SKM-1 treated with dmso at 0.1 percent for 144 hours (cell line): ENCODE results near the gene DENND6B.
"Not testable (repeated sequence)": the region's sequence is repeated elsewhere in the genome, so short reads cannot be mapped to it uniquely, and the experiment has no call there.

Experiments
- DNase-seq: peaks from one replicate; lab custom pipeline; 2025; ENCODE audit not compliant: unreplicated experiment; lab: John Stamatoyannopoulos, UW

The DENND6B gene

DNA sequence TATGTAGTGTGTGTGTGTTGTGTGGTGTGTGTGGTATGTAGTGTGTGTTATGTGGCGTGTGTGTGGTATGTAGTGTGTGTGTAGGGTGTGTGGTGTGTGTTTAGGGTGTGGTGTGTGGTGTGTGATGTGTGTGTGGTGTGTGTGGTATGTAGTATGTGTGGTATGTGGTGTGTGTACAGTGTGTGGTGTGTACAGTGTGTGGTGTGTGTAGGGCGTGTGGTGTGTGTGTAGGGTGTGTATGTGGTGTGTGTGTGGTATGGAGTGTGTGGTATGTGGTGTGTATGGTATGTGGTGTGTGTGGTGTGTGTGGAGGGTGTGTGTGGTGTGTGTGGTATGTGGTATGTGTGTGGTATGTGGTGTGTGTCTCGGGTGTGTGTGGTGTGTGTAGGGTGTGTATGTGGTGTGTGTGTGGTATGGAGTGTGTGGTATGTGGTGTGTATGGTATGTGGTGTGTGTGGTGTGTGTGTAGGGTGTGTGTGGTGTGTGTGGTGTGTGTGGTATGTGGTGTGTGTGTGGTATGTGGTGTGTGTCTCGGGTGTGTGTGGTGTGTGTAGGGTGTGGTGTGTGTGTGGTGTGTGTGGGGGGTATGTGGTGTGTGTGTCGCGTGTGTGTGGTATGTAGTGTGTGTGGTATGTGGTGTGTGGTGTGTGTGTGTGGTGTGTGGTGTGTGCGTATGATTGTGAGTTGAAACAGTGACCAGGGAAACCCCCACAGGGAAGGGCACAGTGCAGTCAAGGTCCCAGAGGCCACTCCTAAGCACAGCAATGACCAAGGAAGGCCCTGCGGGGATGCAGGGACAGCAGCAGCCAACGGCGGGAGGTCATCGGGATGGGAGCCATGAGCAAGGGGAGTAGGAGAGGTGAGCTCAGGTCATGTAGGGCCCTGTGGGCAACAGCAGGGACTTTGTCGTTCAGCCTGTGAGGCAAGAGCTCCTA, 13.4 kb upstream of the DENND6B start:
- no peak for DNase-seq

DNA sequence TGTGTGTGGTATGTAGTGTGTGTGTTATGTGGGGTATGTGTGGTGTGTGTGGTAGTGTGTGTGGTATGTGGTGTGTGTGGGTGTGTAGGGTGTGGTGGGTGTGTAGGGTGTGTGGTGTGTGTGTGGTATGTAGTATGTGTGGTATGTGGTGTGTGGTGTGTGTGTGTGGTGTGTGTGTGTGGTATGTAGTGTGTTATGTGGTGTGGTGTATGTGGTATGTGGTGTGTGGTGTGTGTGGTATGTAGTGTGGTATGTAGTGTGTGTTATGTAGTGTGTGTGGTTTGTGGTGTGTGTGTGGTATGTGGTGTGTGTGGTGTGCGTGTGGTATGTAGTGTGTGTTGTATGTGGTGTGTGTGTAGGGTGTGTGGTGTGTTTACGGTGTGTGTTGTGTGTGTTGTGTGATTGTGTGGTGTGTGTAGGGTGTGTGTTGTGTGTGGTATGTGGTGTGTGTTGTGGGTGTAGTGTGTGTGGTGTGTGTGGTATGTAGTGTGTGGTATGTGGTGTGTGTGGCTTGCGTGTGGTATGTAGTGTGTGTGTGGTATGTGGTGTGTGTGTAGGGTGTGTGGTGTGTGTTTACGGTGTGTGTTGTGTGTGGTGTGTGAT, 12.1 kb upstream of the DENND6B start:
- no peak for DNase-seq

DNA sequence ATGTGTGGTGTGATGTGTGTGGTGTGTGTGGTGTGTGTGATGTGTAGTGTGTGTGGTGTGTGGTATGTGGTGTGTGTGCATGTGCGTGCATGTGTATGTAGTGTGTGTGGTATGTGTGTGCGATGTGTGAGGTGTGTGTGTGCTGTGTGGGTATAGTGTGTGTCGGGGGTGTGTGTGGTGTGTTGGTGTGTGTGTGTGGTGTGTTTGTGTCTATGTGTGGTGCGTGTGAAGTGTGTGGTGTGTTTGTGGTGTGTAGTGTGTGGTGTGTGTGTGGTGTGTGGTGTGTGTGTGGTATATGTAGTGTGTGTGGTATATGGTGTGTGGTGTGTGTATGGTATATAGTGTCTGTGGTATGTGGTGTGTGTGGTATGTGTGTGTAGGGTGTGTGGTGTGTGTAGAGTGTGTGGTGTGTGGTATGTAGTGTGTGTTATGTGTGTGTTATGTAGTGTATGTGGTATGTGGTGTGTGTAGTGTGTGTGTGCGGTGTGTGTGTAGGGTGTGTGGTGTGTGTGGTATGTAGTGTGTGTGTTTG, 11.3 kb upstream of the DENND6B start:
- DNase-seq, result no peak

DNA sequence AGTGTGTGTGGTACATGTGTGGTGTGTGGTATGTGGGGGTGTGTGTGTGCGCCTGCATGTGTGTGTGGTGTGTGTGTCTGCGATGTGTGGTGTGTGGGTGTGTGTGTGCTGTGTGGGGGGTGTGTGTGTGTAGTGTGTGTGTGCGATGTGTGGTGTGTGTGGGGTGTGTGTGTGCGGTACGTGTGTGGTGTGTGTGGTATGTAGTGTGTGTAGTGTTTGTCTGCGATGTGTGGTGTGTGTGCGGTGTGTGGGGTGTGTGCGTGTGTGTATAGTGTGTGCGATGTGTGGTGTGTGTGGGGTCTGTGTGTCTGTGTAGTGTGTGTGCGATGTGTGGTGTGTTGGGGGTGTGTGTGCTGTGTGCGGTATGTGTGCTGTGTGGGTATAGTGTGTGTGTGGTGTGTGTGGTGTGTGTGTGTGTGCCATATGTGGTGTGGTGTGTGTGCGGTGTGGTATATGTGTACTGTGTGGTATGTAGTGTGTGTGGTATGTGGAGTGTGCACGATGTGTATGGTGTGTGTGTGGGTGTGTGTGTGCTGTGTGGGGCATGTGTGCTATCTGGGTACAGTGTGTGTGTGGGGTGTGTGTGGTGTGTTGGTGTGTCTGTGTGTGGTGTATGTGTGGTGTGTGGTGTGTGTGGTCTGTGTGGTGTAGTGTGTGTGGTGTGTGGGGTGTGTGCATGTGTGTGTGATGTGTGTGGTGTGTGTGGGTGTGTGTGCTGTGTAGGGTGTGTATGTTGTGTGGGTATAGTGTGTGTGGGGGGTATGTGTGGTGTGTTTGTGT, 10.6 kb upstream of the DENND6B start:
- no peak for DNase-seq

- DNase-seq, result not testable (repeated sequence)
These were observed 7.6 kb upstream of the DENND6B start for GRCh38 chr22:50334433-50334832.

DNA sequence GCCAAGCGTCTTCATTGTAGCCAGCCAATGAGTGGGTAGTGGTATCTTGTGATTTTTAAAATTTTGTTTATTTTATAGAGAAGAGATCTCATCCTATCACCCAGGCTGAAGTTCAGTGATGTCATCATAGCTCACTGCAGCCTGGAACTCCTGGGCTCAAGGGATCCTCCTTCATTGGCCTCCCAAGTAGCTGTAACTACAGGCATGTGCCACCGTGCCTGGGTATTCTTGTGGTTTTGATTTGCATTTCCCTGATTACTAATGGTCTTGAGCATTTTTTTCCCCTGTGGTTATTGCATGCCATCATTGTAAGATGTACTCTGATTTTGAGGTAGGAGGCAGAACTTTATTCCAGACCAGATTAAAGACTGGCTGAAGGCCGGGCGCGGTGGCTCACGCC, 2.4 kb upstream of the DENND6B start:
- no peak for DNase-seq

DNA sequence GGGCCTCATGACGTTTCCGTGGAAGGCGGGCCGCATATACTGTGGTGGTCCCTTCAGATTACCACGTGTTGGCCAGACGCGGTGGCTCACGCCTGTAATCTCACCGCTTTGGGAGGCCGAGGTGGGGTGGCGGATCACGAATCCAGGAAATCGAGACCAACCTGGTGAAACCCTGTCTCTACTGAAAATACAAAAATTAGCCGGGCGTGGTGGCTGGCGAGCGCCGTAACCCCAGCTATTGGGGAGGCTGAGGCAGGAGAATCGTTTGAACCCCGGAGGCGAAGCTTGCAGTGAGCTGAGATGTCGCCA, 853 bp upstream of the DENND6B start:
- no peak for DNase-seq

- DNase-seq, result no peak
These were observed 422 bp downstream of the DENND6B start for GRCh38 chr22:50326225-50326955.

- no peak for DNase-seq
These were observed 1.2 kb downstream of the DENND6B start for GRCh38 chr22:50325444-50326224.

GRCh38 chr22:50323900-50324299, 2.9 kb downstream of the DENND6B start:
- DNase-seq, result no peak

GRCh38 chr22:50322382-50323104, 4.3 kb downstream of the DENND6B start:
- not testable (repeated sequence) for DNase-seq

DNA sequence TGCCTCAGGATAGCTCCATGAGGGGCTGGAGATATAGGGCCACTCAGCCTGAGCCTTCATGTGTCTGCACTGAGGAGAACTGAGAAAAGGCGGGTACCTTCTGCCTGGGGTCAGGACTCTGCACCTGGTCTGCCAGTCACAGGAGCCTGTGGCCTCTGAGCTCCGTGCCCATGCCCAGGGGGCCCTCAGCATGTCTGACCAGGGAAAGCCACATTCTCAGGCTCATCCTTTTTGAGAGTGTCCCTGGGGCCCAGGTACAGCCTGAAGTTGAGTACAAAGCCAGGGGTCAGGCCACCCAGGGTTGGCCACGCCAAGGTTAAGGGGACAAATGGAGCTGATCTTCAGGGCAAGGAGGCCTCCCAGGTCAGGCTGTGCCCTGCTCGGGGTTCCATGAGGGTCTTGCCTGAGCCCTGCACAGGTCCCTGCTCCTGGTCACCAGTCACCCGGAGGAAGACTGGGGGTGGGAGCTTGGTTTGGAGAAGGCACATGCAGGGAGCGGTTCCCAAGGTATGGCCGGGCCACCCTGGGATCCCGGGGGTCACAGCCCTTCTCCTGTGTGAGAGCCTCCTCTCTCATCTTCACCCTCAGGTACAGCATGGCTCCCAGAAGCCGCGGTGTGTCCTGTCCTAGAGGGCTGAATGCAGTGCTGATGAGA, 6.0 kb downstream of the DENND6B start:
- no peak for DNase-seq

DNA sequence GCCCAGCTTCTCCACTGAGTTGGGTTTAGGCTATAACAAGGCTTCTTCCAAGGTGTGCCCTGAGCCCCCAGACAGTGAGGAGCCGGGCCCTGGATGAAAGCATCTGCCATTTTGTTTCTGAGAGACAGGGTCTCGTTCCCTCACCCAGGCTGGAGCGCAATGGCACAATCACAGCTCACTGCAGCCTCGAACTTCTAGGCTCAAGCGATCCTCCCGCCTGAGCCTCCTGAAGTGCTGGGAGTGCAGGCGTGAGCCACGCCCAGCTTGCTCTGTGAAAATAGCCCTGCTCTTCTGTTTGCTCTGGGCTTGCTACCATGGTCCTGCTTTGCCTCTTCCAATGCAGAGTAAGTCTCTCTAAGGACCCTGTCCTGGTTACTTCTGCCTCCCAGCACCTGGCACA, 6.7 kb downstream of the DENND6B start:
- no peak for DNase-seq

DNA sequence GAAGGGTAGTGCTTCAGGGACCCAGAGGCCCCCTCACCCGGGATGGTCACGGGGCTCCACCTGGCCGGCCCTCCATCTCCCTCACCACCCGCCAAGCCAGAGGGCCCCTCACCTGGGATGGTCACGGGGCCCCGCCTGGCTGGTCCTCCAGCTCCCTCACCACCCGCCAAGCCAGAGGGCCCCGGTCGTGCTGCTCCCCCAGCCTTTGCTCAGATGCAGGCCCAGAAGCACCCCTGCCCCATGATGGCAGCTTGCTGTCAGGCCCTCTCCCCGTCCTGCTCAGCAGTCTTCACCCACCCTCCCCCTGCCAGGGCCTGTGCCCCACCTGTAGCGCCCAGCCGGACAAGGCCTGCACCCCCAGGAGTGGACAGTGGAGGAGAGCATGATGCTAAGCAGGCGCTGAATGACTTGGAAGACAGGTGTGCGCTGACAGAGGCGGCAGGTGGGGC, 7.3 kb downstream of the DENND6B start:
- no peak for DNase-seq

DNA sequence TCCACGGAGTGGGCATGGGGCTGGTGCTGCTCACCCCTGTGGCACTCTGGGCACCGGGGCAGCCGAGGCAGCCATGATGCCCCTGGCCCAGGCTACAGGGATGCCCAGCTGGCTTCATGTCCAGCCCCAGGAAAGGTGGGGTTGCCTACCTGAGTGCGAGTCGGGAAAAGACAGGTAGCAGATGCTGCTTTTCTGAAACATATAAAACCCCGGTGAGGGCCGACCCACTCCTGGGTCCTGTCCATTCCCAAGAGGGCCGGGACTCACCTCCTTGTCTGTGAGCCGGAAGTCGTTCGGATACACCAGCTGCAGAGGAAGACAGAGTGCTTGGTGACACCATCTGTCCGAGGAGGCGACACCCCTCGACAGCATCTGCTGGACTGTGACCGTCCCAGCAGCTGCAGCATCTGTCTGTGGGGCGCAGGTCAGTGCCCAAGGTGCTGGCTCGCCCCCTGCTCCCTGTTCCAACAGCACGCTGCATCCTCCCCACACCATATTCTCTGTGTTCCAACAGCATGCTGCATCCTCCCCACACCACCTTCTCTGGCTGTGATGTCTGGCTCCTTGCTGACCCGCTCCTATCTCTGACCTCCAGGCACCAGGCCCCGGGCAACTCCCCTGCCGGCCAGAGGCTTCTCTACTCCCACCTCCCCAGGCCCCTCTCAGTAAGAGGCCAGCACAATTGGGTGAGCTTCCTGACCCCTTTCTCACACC, 8.0 kb downstream of the DENND6B start:
- DNase-seq, result no peak

GRCh38 chr22:50318356-50318697, 8.5 kb downstream of the DENND6B start:
- DNase-seq, result no peak

DNA sequence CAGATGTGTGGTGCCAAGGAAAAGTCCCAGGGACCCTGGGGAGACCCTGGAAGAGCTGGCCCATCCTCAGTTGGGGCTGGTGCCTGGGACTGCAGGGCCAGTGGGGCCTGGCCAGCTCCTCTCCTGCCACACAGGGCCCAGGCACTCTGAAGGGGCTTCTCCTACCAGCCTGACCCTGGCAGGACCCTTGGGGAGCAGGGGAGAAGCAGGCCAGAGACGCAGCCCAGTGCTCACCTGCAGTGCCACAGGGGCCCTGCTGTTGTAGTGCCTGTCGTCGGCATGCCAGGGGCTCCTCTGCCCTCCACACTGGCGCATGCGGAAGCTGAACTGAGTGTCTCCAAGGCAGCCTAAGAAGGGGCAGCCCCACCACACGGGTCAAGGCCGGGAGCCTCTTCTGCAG, 9.1 kb downstream of the DENND6B start:
- no peak for DNase-seq

GRCh38 chr22:50317178-50317577, 9.6 kb downstream of the DENND6B start:
- DNase-seq, result no peak
